ENCODE results near the gene ANO9.

The ANO9 gene

GRCh38 chr11:406796-407650 lies 34.8 kb downstream of the ANO9 start:
- peak; percentile 90 for DNase-seq (ENCODE audit: low read depth)
- H3K4me3 ChIP-seq (ENCODE audit: low read length): peak overlapping the region; percentile 18
- no peak for TF ChIP-seq CTCF (IDR thresholded peaks at IDR 0.05; ENCODE audit: insufficient read depth, low read depth, low read length, missing control alignments)

GRCh38 chr11:405954-406795 lies 35.6 kb downstream of the ANO9 start:
- H3K4me3 ChIP-seq (ENCODE audit: low read length): no peak overlapping the region
- TF ChIP-seq CTCF (IDR thresholded peaks at IDR 0.05; ENCODE audit: insufficient read depth, low read depth, low read length, missing control alignments): no peak
- DNase-seq (ENCODE audit: low read depth): no peak

- H3K4me3 ChIP-seq (ENCODE audit: low read length): no peak overlapping the region
- no peak for DNase-seq (ENCODE audit: low read depth)
- TF ChIP-seq CTCF (IDR thresholded peaks at IDR 0.05; ENCODE audit: insufficient read depth, low read depth, low read length, missing control alignments): no peak
Measured at GRCh38 chr11:405323-405953, 36.4 kb downstream of the ANO9 start.

- DNase-seq (ENCODE audit: low read depth): no peak
- TF ChIP-seq CTCF (IDR thresholded peaks at IDR 0.05; ENCODE audit: insufficient read depth, low read depth, low read length, missing control alignments): no peak
- H3K4me3 ChIP-seq (ENCODE audit: low read length): no peak overlapping the region
Measured at GRCh38 chr11:404551-405264, 37.1 kb downstream of the ANO9 start.

GRCh38 chr11:403761-404431 lies 37.9 kb downstream of the ANO9 start:
- DNase-seq (ENCODE audit: low read depth): no peak
- no peak overlapping the region for H3K4me3 ChIP-seq (ENCODE audit: low read length)
- TF ChIP-seq CTCF (IDR thresholded peaks at IDR 0.05; ENCODE audit: insufficient read depth, low read depth, low read length, missing control alignments): no peak
